Measurements from ENCODE around the gene RPTOR.
A peak's percentile ranks its signal among the peaks of the same experiment; 100 is the strongest.
"Not testable (repeated sequence)": the region's sequence is repeated elsewhere in the genome, so short reads cannot be mapped to it uniquely, and the experiment has no call there.

The RPTOR gene

GRCh38 chr17:80503921-80504320 lies 40.7 kb upstream of the RPTOR start:
- H3K4me1 ChIP-seq (ENCODE audit: control insufficient read depth in 5 of 5, insufficient read depth in 5 of 5, low read length in 5 of 5) = peaks cover 0 to 2% (median under 1%) of the 10 kb centered on the region in 5 donors
- no peaks in the 10 kb centered on the region for H3K9me3 ChIP-seq (ENCODE audit: control insufficient read depth in 5 of 5, low read length in 5 of 5)
- H3K27ac ChIP-seq (ENCODE audit: low read depth, low read length) = no peak overlapping the region
- peaks cover 13 to 33% (median 19%) of the 10 kb centered on the region in 5 donors for H3K27me3 ChIP-seq (ENCODE audit: control insufficient read depth in 5 of 5, insufficient read depth in 4 of 5, low read length in 5 of 5)
- H3K9ac ChIP-seq (ENCODE audit: low read length in 5 of 5) = no peak overlapping the region
- no peaks in the 10 kb centered on the region for H3K36me3 ChIP-seq (ENCODE audit: control insufficient read depth in 5 of 5, insufficient read depth in 5 of 5, low read length in 5 of 5)
- H3K4me3 ChIP-seq (ENCODE audit: low read depth in 1 of 5, low read length in 5 of 5) = no peak overlapping the region

GRCh38 chr17:80504686-80505413 lies 39.8 kb upstream of the RPTOR start:
- Histone ChIP-seq H3K27ac (ENCODE audit: low read depth, low read length) (no peak overlapping the region), H3K4me1 (ENCODE audit: control insufficient read depth in 5 of 5, insufficient read depth in 5 of 5, low read length in 5 of 5) (no peaks in the 10 kb centered on the region), H3K9ac (ENCODE audit: low read length in 5 of 5) (peak overlapping the region in 1 of 5 donors; percentile 25), H3K9me3 (ENCODE audit: control insufficient read depth in 5 of 5, low read length in 5 of 5) (no peaks in the 10 kb centered on the region), H3K27me3 (ENCODE audit: control insufficient read depth in 5 of 5, insufficient read depth in 4 of 5, low read length in 5 of 5) (peaks cover 14 to 35% (median 17%) of the 10 kb centered on the region in 5 donors), H3K4me3 (ENCODE audit: low read depth in 1 of 5, low read length in 5 of 5) (no peak overlapping the region), H3K36me3 (ENCODE audit: control insufficient read depth in 5 of 5, insufficient read depth in 5 of 5, low read length in 5 of 5) (no peaks in the 10 kb centered on the region)

GRCh38 chr17:80507177-80507576 lies 37.5 kb upstream of the RPTOR start:
- H3K9ac ChIP-seq (ENCODE audit: low read length in 5 of 5); H3K4me1 ChIP-seq (ENCODE audit: control insufficient read depth in 5 of 5, insufficient read depth in 5 of 5, low read length in 5 of 5); H3K9me3 ChIP-seq (ENCODE audit: control insufficient read depth in 5 of 5, low read length in 5 of 5); H3K4me3 ChIP-seq (ENCODE audit: low read depth in 1 of 5, low read length in 5 of 5); H3K27ac ChIP-seq (ENCODE audit: low read depth, low read length); H3K36me3 ChIP-seq (ENCODE audit: control insufficient read depth in 5 of 5, insufficient read depth in 5 of 5, low read length in 5 of 5): not testable (repeated sequence)
- H3K27me3 ChIP-seq (ENCODE audit: control insufficient read depth in 5 of 5, insufficient read depth in 4 of 5, low read length in 5 of 5) = peaks cover 11 to 34% (median 29%) of the 10 kb centered on the region in 5 donors

GRCh38 chr17:80507965-80508364 lies 36.7 kb upstream of the RPTOR start:
- Histone ChIP-seq H3K36me3 (ENCODE audit: control insufficient read depth in 5 of 5, insufficient read depth in 5 of 5, low read length in 5 of 5) (no peaks in the 10 kb centered on the region), H3K27me3 (ENCODE audit: control insufficient read depth in 5 of 5, insufficient read depth in 4 of 5, low read length in 5 of 5) (peaks cover 9 to 30% (median 27%) of the 10 kb centered on the region in 5 donors), H3K4me3 (ENCODE audit: low read depth in 1 of 5, low read length in 5 of 5) (no peak overlapping the region)

GRCh38 chr17:80509311-80509710 lies 35.3 kb upstream of the RPTOR start:
- H3K27ac ChIP-seq (ENCODE audit: low read depth, low read length) = no peak overlapping the region
- no peaks in the 10 kb centered on the region for H3K9me3 ChIP-seq (ENCODE audit: control insufficient read depth in 5 of 5, low read length in 5 of 5)
- H3K27me3 ChIP-seq (ENCODE audit: control insufficient read depth in 5 of 5, insufficient read depth in 4 of 5, low read length in 5 of 5) = peaks cover 9 to 32% (median 26%) of the 10 kb centered on the region in 5 donors
- no peak overlapping the region for H3K9ac ChIP-seq (ENCODE audit: low read length in 5 of 5)
- no peaks in the 10 kb centered on the region for H3K36me3 ChIP-seq (ENCODE audit: control insufficient read depth in 5 of 5, insufficient read depth in 5 of 5, low read length in 5 of 5)
- H3K4me3 ChIP-seq (ENCODE audit: low read depth in 1 of 5, low read length in 5 of 5) = no peak overlapping the region
- H3K4me1 ChIP-seq (ENCODE audit: control insufficient read depth in 5 of 5, insufficient read depth in 5 of 5, low read length in 5 of 5) = no peaks in the 10 kb centered on the region

More at GRCh38 chr17:80507965-80508364, 36.7 kb upstream of the RPTOR start:
- Histone ChIP-seq H3K27ac (ENCODE audit: low read depth, low read length) (no peak overlapping the region), H3K9me3 (ENCODE audit: control insufficient read depth in 5 of 5, low read length in 5 of 5) (no peaks in the 10 kb centered on the region), H3K4me1 (ENCODE audit: control insufficient read depth in 5 of 5, insufficient read depth in 5 of 5, low read length in 5 of 5) (no peaks in the 10 kb centered on the region), H3K9ac (ENCODE audit: low read length in 5 of 5) (no peak overlapping the region)

- H3K9ac ChIP-seq (ENCODE audit: low read length in 5 of 5) = no peak overlapping the region
- H3K4me1 ChIP-seq (ENCODE audit: control insufficient read depth in 5 of 5, insufficient read depth in 5 of 5, low read length in 5 of 5) = no peaks in the 10 kb centered on the region
- H3K36me3 ChIP-seq (ENCODE audit: control insufficient read depth in 5 of 5, insufficient read depth in 5 of 5, low read length in 5 of 5) = no peaks in the 10 kb centered on the region
- H3K4me3 ChIP-seq (ENCODE audit: low read depth in 1 of 5, low read length in 5 of 5) = no peak overlapping the region
- H3K27ac ChIP-seq (ENCODE audit: low read depth, low read length) = no peak overlapping the region
- H3K9me3 ChIP-seq (ENCODE audit: control insufficient read depth in 5 of 5, low read length in 5 of 5) = no peaks in the 10 kb centered on the region
- peaks cover 9 to 31% (median 26%) of the 10 kb centered on the region in 5 donors for H3K27me3 ChIP-seq (ENCODE audit: control insufficient read depth in 5 of 5, insufficient read depth in 4 of 5, low read length in 5 of 5)
These were observed 34.5 kb upstream of the RPTOR start for GRCh38 chr17:80510132-80510531.

- Histone ChIP-seq H3K4me1 (ENCODE audit: control insufficient read depth in 5 of 5, insufficient read depth in 5 of 5, low read length in 5 of 5) (no peaks in the 10 kb centered on the region), H3K27ac (ENCODE audit: low read depth, low read length) (no peak overlapping the region), H3K9me3 (ENCODE audit: control insufficient read depth in 5 of 5, low read length in 5 of 5) (no peaks in the 10 kb centered on the region), H3K9ac (ENCODE audit: low read length in 5 of 5) (no peak overlapping the region), H3K27me3 (ENCODE audit: control insufficient read depth in 5 of 5, insufficient read depth in 4 of 5, low read length in 5 of 5) (peaks cover 9 to 31% (median 26%) of the 10 kb centered on the region in 5 donors), H3K36me3 (ENCODE audit: control insufficient read depth in 5 of 5, insufficient read depth in 5 of 5, low read length in 5 of 5) (no peaks in the 10 kb centered on the region), H3K4me3 (ENCODE audit: low read depth in 1 of 5, low read length in 5 of 5) (no peak overlapping the region)
These were observed 33.9 kb upstream of the RPTOR start for GRCh38 chr17:80510772-80511171.

- no peak overlapping the region for H3K27ac ChIP-seq (ENCODE audit: low read depth, low read length)
- no peak overlapping the region for H3K4me3 ChIP-seq (ENCODE audit: low read depth in 1 of 5, low read length in 5 of 5)
- H3K9ac ChIP-seq (ENCODE audit: low read length in 5 of 5) = no peak overlapping the region
- peaks cover 9 to 31% (median 23%) of the 10 kb centered on the region in 5 donors for H3K27me3 ChIP-seq (ENCODE audit: control insufficient read depth in 5 of 5, insufficient read depth in 4 of 5, low read length in 5 of 5)
- no peaks in the 10 kb centered on the region for H3K9me3 ChIP-seq (ENCODE audit: control insufficient read depth in 5 of 5, low read length in 5 of 5)
- H3K4me1 ChIP-seq (ENCODE audit: control insufficient read depth in 5 of 5, insufficient read depth in 5 of 5, low read length in 5 of 5) = no peaks in the 10 kb centered on the region
- H3K36me3 ChIP-seq (ENCODE audit: control insufficient read depth in 5 of 5, insufficient read depth in 5 of 5, low read length in 5 of 5) = no peaks in the 10 kb centered on the region
These were observed 33.1 kb upstream of the RPTOR start for GRCh38 chr17:80511222-80512180.

GRCh38 chr17:80512233-80512632 lies 32.4 kb upstream of the RPTOR start:
- Histone ChIP-seq H3K36me3 (ENCODE audit: control insufficient read depth in 5 of 5, insufficient read depth in 5 of 5, low read length in 5 of 5) (no peaks in the 10 kb centered on the region), H3K9ac (ENCODE audit: low read length in 5 of 5) (no peak overlapping the region), H3K4me1 (ENCODE audit: control insufficient read depth in 5 of 5, insufficient read depth in 5 of 5, low read length in 5 of 5) (no peaks in the 10 kb centered on the region), H3K9me3 (ENCODE audit: control insufficient read depth in 5 of 5, low read length in 5 of 5) (no peaks in the 10 kb centered on the region), H3K27me3 (ENCODE audit: control insufficient read depth in 5 of 5, insufficient read depth in 4 of 5, low read length in 5 of 5) (peaks cover 9 to 32% (median 23%) of the 10 kb centered on the region in 5 donors), H3K4me3 (ENCODE audit: low read depth in 1 of 5, low read length in 5 of 5) (no peak overlapping the region), H3K27ac (ENCODE audit: low read depth, low read length) (no peak overlapping the region)

- no peak overlapping the region for H3K4me3 ChIP-seq (ENCODE audit: low read depth in 1 of 5, low read length in 5 of 5)
- no peak overlapping the region for H3K9ac ChIP-seq (ENCODE audit: low read length in 5 of 5)
- H3K27ac ChIP-seq (ENCODE audit: low read depth, low read length) = no peak overlapping the region
- H3K36me3 ChIP-seq (ENCODE audit: control insufficient read depth in 5 of 5, insufficient read depth in 5 of 5, low read length in 5 of 5) = no peaks in the 10 kb centered on the region
- no peaks in the 10 kb centered on the region for H3K4me1 ChIP-seq (ENCODE audit: control insufficient read depth in 5 of 5, insufficient read depth in 5 of 5, low read length in 5 of 5)
- peaks cover 9 to 32% (median 23%) of the 10 kb centered on the region in 5 donors for H3K27me3 ChIP-seq (ENCODE audit: control insufficient read depth in 5 of 5, insufficient read depth in 4 of 5, low read length in 5 of 5)
- no peaks in the 10 kb centered on the region for H3K9me3 ChIP-seq (ENCODE audit: control insufficient read depth in 5 of 5, low read length in 5 of 5)
These were observed 31.4 kb upstream of the RPTOR start for GRCh38 chr17:80513201-80513600.

Measured in subcutaneous abdominal adipose tissue (tissue), 5 donors.